ENCODE data around the gene LENEP. TPM values are rescaled to one million over a fixed set of nuclear protein-coding genes. Genes with fewer than 3 reads are reported as not detected.

The LENEP gene
- total RNA-seq, 1 experiment from 2014 or later = 2.8 TPM

- Histone ChIP-seq H3K14ac (ENCODE audit: insufficient read depth, low read length) (no peak overlapping the region), H3K4me1 (ENCODE audit: insufficient read depth, low read length) (no peaks in the 10 kb centered on the region; the same call in 1 of the 2 replicates), H3K79me2 (ENCODE audit: insufficient read depth, low read length) (no peaks in the 10 kb centered on the region), H3K9ac (ENCODE audit: extremely low read depth, insufficient read length, low read length) (no peak overlapping the region), H2BK120ac (ENCODE audit: low read depth, low read length, poor library complexity, severe bottlenecking) (no peak overlapping the region), H2BK20ac (ENCODE audit: low read depth, low read length, poor library complexity, severe bottlenecking) (no peak overlapping the region), H3K4ac (ENCODE audit: low read depth, low read length) (no peak overlapping the region), H3K23me2 (ENCODE audit: insufficient read length, low read depth, low read length, poor library complexity, severe bottlenecking) (peaks cover 13% of the 10 kb centered on the region), H2AFZ (ENCODE audit: low read length) (no peak overlapping the region), H3K4me2 (ENCODE audit: insufficient read depth, insufficient read length, low read length) (no peak overlapping the region), H2BK15ac (ENCODE audit: low read depth, low read length) (no peak overlapping the region), H3K9me3 (ENCODE audit: control insufficient read depth, low read depth, low read length) (no peaks in the 10 kb centered on the region), H4K20me1 (ENCODE audit: control insufficient read depth, insufficient read depth, insufficient read length) (no peaks in the 10 kb centered on the region), H4K91ac (ENCODE audit: insufficient read length, low read depth, low read length) (no peak overlapping the region), H3K23ac (ENCODE audit: insufficient read length, low read depth, low read length) (no peak overlapping the region), H3K79me1 (ENCODE audit: insufficient read depth, low read depth, low read length, poor library complexity, severe bottlenecking) (no peaks in the 10 kb centered on the region), H3K27ac (ENCODE audit: insufficient read length, low read depth, low read length) (no peak overlapping the region), H4K8ac (replicated peaks; ENCODE audit: insufficient read length, low read depth, low read length) (no peak overlapping the region), H2BK12ac (ENCODE audit: insufficient read length, low read depth, low read length) (no peak overlapping the region), H2AK5ac (ENCODE audit: insufficient read length, low read length) (no peak overlapping the region), H2BK5ac (ENCODE audit: insufficient read length, low read length) (no peak overlapping the region), H4K5ac (ENCODE audit: insufficient read length, low read depth, low read length) (no peak overlapping the region), H3K18ac (ENCODE audit: insufficient read length, low read depth, low read length) (no peak overlapping the region), H3T11ph (ENCODE audit: low read length) (no peak overlapping the region), H3K56ac (ENCODE audit: insufficient read length, low read depth, low read length) (no peak overlapping the region), H3K27me3 (ENCODE audit: insufficient read depth, low read length) (no peaks in the 10 kb centered on the region)
- TF ChIP-seq, protein P1, sequence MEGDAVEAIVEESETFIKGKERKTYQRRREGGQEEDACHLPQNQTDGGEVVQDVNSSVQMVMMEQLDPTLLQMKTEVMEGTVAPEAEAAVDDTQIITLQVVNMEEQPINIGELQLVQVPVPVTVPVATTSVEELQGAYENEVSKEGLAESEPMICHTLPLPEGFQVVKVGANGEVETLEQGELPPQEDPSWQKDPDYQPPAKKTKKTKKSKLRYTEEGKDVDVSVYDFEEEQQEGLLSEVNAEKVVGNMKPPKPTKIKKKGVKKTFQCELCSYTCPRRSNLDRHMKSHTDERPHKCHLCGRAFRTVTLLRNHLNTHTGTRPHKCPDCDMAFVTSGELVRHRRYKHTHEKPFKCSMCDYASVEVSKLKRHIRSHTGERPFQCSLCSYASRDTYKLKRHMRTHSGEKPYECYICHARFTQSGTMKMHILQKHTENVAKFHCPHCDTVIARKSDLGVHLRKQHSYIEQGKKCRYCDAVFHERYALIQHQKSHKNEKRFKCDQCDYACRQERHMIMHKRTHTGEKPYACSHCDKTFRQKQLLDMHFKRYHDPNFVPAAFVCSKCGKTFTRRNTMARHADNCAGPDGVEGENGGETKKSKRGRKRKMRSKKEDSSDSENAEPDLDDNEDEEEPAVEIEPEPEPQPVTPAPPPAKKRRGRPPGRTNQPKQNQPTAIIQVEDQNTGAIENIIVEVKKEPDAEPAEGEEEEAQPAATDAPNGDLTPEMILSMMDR (conservative IDR thresholded peaks at IDR 0.05) = no peak
- Mint-ChIP-seq H3K27me3 (ENCODE audit: low read depth) (peaks cover 3% of the 10 kb centered on the region), H3K4me3 (no peak overlapping the region), H3K36me3 (ENCODE audit: insufficient read depth in 1 of 3, low read depth in 3 of 3) (peaks cover 0 to 6% (median 2%) of the 10 kb centered on the region in 3 experiments; a peak in 3 of 7 replicates), H3K4me1 (peaks cover 13 to 27% of the 10 kb centered on the region in 2 experiments), H3K9me3 (peaks cover 0 to 2% of the 10 kb centered on the region in 2 experiments; a peak in 2 of 5 replicates), H3K27ac (no peak overlapping the region; a peak in 1 of 7 replicates)
- DNase-seq = peak; percentile 23
- no CpG with 5 or more reads among the region's 15 CpGs for whole genome bisulfite sequencing (ENCODE audit: extremely low coverage, insufficient read length, low lambda C conversion rate)
Observed at GRCh38 chr1:154996966-154997701, 3.7 kb downstream of the LENEP start.
